ENCODE measurements around the gene MC3R.
"Not testable (repeated sequence)": the region's sequence is repeated elsewhere in the genome, so short reads cannot be mapped to it uniquely, and the experiment has no call there.

The MC3R gene

DNA sequence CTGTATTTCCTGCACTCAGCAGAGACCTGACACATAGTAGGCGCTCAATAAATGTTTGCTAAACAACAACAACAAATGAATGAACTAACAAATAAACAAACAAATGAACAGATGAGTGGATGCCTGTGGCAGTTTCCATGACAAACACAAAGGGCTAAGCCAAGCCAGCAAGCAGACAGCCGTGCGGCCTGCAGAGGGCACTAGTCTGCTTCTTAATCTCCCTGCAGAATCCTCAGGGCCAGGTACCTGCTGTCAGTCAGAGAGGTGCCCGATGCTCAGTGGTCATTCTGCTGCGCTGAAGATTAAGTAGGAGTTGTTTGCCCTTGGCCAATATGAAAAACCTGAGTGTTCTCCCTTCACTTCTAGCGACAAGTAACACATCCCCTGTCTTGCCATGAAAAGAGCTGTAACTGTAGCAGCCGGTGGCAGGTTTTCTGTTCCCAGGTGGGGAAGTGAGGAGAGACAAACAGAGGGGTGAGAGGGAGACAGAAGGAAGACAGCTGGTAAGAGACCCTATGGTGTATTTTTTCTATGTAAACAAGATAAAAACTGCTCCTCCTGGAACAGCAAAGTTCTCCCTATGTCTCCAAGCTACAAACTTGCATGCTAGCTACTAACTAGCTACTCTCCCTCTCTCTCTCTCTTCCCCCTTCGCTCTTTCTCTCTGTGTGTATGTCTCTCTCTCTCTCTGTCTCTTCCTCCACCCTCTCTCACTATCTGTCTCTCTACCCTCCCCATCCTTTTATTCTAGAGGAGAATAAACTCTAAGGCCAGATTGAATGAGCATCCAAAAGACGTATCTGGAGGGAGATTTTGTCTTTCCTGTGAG is at the start of gene MC3R:
TSS of gene MC3R (plus strand) at position 779 of the 829 bp plus-strand sequence. CDS start 112 bp downstream, outside the sequence.
- no peak for DNase-seq

DNA sequence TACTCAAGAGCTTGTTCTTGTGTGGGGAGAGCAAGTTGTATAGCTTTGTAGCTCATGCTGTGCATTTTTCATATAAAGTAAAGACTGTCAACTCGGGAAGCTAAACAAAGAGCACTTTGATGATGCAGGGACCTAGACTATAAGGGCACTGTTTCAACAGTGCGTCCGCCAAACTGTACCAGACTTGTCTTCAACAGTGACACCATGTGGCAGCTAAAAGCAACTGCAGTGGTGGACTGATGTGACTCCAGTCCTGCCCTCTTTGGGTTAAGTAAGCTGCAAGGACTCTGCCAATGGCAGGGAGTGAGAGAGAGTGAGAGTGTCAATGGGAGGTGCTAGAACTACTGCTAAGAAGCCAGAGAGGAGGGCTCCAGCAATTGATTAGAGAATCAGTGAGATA is 48.1 kb upstream of the MC3R start:
- DNase-seq = no peak

DNA sequence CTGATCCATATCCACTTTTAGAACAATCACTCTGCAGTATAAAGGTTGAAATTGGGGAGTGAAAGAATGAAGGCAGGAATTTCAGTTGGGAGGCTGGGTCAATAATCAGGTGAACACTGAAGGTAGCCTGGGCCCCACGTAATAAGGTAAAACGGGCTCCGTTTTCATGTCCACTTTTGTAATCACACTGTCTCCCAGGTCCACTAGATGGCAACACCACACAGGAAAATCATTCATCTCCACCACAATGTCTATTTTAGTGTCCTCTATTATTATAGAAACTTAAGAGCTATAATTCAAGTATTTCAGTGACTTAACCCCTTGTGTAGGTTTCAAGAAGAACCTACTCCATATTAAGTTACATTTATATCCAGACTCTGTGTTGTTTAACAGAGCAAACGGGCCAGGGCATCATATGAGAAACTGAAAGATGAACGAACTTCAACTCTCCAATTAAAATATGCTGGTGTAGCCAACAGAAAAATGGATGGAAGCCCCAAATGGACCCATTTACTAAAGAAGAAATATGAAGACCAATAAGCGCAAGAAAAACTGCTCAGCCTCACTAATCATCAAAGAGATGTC is 45.9 kb upstream of the MC3R start:
- DNase-seq = no peak

DNA sequence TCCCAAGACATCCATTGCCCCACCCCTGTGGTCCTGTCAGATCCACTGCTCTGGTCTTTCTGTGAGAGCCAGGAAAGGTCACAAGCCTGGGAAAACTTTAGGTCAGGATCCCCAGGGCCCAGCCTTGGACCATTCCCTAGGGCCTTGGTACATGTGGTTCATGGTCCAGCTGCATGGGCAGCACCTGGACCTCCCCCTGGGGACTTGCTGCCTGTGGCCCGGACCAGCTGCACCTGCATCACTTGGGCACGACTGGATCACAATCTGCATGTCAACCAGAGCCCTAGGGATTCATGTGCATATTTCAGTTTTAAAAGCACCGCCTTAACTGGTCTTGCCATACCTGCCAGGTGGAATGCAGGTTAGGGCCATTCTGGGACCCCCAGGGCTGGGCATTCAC is 44.3 kb upstream of the MC3R start:
- DNase-seq = no peak

DNA sequence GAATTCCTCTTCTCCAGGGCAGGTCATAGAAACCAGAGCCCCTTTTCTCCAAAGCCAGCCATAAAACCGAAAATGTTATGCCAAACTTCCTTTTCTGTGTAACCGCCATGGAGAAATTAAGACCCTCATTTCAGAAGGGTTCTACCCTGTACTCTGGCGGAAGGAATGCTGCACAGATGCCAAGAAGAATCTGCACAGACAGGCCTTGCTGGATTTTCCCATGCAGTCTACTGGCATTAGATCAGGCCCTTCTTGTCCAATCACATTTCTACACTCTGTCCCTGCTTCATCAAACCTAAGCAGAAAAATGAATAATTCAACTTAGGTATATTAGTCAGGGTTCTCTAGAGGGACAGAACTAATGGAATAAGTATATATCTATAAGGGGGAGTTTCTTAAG is 43.2 kb upstream of the MC3R start:
- no peak for DNase-seq

DNA sequence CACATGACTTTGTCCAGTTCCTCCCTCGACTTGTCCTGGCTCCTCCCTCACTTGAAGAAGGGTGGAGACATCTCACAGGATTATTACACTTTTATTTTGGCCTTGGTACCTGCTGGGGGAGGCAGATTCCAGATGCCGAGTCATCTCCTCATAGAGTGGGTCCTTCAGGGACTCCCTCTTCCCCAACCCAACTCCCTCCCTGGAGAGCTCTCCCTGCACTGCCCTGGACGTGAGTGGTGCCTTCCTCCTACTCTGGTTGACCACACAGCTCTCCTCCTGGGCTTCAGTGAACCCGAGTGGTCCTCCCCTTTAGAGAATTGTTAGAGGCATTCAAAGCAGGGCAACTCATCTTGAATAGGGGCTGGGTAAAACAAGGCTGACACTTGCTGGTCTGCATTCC is 40.9 kb upstream of the MC3R start:
- DNase-seq = no peak

DNA sequence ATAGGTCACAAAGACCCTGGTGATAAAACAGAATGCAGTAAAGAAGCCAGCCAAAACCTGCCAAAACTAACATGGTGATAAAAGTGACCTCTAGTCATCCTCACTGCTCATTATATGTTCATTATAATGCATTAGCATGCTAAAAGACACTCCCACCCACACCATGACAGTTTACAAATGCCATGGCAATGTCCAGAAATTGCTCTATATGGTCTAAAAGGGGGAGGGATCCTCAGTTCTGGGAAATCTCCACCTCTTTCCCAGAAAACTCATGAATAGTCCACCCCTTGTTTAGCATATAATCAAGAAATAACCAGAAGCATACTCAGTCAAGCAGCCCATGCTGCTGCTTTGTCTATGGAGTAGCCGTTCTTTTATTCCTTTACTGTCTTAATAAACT is 40.4 kb upstream of the MC3R start:
- no peak for DNase-seq

DNA sequence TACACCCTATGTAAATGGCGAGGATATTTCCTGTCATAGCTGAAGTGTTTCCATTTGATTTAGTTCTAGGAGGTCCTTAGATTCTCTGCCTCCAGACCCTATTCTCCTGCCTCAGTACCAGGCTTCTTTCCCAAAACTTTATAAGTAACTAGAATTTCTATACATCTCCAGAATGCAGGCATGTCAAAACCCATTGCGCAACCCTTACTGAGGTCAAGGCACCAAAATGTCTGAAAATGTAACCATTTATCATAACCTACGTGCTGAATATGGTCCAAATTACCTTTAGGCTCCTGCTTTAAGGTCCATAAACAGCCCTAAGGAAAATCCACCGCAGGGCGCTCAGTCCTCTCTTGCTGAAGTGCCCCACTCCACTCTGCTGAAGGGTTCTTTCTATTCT is 37.5 kb upstream of the MC3R start:
- no peak for DNase-seq

DNA sequence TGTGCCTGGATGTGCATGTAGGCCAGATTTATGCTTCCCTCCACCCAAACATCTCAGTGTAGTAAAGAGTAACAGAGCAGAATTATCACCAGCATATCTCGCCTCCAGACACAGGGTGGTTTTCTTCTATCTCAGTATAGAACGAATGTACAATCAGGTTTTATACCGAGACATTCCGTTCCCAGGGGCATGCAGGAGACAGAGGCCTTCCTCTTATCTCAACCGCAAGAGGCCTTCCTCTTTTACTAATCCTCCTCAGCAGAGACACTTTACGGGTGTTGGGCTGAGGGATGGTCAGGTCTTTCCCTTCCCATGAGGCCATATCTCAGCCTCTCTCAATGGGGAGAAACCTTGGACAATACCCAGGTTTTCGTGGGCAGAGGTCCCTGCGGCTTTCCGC is 36.4 kb upstream of the MC3R start:
- DNase-seq = no peak

DNA sequence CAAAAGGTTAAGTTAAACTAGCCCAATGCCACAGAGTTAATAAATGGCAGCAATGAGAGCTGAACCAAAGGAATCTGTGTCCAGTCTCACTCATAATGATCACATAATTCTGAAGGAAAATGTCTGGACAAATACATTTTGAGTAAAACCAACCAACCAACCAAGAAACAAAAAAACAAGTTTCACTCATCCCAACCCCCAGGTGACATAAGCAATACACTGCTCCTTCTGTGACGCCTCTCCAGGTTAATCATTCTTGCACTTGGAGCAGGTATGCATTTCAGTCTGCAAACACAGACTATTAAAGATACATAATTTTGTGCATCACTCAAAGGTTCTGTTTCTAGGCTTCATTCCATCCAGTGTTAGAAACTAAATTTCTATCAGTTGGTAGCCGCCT is 35.2 kb upstream of the MC3R start:
- DNase-seq = no peak

DNA sequence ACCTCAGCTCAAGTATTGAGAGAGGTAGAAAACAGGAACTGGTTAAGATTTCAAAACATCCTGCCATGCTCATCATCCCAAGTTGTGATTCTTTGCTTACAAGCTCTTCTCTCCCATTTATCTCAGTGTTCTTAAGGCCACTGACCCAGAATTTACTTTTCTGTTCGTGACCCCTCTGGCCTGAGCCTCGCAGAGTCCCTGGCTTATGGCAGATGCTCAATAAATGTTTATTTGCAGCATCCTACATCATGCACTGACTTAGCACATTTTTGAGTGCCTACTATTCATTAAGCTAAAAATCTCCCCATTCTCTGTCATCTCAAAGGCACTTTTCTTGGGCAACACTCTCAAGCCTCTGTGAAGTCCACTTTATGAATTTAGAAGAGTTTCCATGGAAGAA is 33.4 kb upstream of the MC3R start:
- no peak for DNase-seq

DNA sequence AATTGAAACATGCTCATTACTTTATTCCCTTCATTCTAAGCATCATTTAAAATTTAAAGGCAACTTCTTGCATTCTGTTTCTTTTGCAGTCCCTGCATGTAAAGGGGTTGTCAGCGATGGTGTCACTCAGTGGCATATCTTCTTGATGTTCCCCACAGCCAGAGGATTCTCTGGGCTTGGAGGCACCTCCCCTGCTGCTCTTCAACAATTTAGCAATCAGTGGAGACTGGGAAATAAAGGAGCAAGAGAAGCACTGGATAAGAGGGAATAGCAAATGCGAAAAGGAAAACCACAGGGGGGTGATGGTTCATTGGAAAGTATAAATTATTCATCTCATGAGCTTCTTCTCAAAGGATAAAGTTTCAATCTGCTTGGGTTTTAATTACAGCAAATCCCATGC is 30.7 kb upstream of the MC3R start:
- DNase-seq = no peak

DNA sequence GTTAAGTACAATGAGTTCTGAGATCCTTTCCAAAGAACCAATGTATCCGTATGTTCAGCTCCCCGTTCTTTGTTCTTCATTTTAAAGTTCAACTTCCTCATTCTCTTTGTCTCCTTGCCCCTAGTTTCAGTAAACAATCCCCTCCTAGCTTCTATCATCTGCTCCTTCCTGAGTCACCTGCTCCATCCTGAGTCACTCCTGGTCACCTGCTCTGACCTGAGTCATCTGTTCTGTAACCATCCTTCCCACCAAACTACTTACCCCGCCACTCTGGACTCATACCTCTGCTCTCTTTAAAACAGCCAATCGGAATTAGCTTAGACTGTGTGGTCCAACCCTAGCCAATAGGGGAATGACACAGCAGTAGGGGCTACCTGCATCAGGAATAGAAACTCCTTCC is 27.3 kb upstream of the MC3R start:
- DNase-seq = not testable (repeated sequence)

DNA sequence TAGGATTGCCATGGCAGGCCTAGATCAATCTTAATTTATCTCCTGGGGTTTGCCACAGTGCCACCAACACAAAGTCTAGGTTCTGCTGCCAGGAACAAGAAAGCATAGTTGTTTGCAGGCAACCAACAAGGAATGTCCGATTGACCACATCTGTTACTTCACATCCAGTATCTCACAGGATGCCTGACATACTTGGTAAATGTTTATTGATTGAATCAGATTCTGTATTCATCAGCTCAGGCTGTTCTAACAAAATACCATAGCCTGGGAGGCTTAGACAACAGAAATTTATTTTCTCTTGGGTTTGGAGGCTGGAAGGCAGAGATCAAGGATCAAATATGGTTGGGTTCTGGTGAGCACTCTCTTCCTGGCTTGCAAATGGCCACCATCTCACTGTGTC is 26.3 kb upstream of the MC3R start:
- no peak for DNase-seq

DNA sequence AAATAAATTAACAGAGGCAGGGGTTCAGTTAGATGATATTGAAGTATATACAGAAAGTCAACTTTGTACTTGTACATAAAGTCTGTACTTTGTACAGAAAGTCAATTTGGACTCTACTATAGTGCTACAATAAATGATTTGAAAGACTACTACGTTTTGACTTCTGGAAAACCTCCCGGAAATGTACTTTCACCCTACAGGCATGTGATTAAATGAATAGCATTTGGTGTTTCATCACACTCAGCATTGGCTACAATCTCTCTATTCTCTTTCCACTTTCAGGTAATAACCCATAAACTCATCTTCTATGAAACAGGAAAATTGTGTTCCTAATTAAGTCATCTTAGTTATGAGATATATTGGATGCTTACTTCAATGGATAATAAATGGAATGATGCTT is 25.6 kb upstream of the MC3R start:
- no peak for DNase-seq

DNA sequence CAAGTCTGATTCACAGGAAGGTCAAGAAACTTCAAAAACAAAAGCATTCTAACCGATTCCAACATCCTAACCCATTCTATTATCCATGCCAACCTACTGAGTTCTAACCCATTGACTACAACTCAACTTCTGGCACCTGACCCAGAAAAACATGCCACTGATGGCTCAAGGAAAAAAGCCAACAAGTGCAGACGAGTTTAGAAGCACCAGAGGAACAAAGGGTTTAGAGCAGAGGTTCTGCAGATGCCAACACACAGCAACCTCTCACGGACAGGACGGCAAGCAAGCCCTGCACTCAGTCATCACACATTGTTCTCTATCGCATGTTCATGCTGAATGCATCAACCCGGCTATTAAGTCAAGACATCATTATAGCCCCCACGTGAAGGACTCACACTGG is 25.2 kb upstream of the MC3R start:
- DNase-seq = no peak

DNA sequence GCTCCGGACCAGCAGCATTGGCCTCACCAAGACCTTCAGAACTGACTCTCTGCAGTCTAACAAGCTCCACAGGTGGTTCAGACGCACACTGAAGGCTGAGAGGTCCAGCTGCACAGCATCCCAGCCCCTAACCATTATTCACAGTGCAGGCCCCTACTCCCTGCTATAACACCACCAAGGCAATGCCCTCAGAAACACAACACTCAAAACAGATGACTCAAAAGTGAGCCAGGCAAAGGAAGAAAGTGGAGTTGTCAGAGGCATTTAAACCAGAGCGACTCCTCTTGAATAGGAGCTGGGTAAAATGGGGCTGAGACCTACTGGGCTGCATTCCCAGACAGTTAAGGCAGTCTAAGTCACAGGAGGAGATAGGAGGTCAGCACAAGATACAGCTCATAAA is 20.5 kb upstream of the MC3R start:
- no peak for DNase-seq

DNA sequence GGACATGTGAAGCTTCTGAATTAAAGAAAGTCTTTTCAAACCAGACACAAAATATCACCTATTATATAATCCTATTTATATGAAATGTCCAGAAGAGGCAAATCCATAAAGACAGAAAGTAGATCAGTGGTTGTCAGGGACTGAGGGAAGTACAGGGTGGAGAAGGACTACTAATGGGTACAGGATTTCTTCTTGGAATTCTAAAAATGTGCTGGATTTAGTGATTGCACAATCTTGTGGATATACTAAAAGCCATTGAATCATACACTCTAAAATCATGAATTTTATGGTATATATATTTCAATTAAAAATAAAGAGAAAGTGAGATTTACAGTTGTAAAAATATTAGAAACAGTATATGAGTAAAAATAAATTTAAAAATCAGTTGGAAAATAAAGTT is 18.7 kb upstream of the MC3R start:
- DNase-seq = no peak

DNA sequence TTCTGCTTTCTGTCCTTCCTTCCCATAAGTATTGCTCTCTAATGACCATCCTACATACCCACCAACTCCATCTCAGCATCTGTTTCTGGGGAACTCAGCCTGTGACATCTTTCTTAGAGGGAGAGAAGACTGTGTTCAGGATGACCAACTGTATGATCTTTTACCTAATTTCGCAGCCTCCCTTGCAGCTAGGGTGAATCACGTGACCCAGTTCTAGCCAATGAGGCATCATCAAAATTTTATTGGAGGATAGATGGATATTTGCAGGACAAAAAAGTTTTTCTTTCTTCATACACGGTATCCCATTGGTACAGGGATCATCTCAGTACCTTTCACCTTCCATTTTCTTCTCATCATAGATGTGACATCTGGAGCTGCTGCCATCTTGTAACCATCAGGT is 14.4 kb upstream of the MC3R start:
- DNase-seq = no peak

DNA sequence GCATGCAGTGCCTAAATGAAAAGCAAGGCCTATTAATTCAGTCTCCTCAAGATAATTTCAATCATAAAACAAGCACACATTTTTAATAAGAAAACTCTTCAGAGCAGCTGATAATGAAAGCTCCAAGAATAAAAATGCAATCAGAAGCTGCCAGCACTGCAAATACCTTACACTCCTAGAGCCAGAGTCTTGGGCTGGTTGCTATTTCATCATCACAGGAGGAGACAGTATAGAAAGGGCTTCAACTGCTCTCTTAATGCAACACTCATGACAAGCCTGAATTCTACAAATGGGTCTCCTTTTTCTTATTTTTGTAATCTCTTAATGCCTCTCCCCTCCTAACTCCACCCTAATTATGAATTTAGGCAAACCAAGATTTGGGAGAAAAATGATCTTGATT is 11.2 kb upstream of the MC3R start:
- DNase-seq = no peak

DNA sequence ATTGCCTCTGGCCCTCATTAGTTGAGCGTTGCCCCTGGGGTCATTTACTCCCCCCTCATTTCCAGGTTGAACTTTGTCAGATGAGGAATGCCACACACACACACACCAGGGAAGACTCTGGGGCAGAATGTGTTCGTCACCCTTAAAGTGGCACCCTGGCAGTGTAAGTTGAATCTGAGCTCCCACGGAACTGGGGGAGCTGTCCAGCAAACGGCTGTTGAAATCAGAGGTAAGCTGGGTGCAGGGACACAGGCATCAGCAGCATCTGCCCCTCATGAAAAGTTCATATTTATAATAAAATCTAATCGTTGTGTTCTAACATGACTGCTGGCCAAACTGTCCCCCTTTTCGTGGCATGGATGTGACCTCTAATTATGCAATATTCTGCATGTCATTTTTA is 4.3 kb upstream of the MC3R start:
- DNase-seq = no peak

DNA sequence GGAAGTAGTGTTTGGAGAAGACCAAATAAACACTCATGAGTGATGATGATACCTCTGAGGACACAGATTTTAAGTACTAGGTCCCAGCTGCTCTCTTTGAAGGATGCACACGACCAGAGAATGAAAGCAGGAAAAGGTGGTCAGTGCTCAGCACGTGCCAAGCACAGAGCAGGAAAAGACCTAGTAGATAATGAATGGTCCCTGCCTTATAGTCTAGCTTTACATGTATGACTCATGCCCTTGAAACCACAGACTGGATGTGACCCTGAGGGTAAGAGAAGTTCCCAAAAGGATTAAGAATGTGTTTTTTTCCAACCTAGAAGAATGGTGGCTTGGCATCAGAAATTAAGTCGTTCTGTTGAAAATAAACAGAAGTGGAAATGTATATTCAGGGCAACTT is 2.8 kb upstream of the MC3R start:
- DNase-seq = no peak

DNA sequence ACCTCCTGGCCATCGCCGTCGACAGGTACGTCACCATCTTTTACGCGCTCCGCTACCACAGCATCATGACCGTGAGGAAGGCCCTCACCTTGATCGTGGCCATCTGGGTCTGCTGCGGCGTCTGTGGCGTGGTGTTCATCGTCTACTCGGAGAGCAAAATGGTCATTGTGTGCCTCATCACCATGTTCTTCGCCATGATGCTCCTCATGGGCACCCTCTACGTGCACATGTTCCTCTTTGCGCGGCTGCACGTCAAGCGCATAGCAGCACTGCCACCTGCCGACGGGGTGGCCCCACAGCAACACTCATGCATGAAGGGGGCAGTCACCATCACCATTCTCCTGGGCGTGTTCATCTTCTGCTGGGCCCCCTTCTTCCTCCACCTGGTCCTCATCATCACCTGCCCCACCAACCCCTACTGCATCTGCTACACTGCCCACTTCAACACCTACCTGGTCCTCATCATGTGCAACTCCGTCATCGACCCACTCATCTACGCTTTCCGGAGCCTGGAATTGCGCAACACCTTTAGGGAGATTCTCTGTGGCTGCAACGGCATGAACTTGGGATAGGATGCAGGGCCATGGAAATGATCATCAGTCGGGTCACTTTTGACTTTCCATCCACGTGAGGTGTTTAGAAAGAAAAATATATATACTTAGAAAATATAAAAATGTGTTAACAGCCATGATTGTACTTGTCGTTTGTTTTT is 868 bp downstream of the MC3R start:
- DNase-seq = no peak

DNA sequence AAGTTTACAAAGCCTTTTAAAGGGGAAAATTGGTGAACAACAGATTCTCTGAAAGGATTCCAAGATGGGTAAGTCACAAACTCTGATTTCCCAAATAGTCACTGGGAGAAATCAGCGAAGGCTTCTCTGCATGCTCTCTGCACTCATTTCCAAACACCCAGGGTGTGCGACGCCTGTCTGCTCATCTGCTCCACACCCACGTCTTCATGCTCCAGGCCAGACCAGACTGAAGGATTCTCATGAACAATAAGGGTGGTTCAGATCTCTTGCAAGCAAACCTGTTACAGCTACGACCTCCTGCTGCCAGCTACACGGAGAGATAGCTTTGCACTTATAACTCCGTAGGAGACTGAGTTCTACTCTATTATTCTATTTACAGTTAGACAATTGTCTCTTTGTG is 1.4 kb downstream of the MC3R start:
- no peak for DNase-seq

Measured in NCI-H1417 treated with DMSO at 0.1 percent for 48 hours (cell line).